Mesenchymal stem cell (in vitro differentiated cells and primary cell): ENCODE results near the gene EMILIN3.
A peak's percentile ranks its signal among the peaks of the same experiment; 100 is the strongest.

Experiments used
- DNase-seq: peaks from one replicate; pipeline ENCODE4 v3.0.0-alpha.2; 2013
- H2AFZ ChIP-seq: one replicate; pipeline ENCODE4 v1.6.1; 2013; ENCODE audit warnings: low read depth, mild to moderate bottlenecking, control low read depth, inconsistent platforms, low read length, moderate library complexity
- H2AK5ac ChIP-seq: 2 replicates; pipeline ENCODE4 v1.6.1; 2013; ENCODE audit warnings: low read length, moderate library complexity, mild to moderate bottlenecking, inconsistent platforms; ENCODE audit not compliant: severe bottlenecking
- H2BK120ac ChIP-seq: one replicate; pipeline ENCODE4 v1.6.1; 2013; ENCODE audit warnings: low read depth, mild to moderate bottlenecking, inconsistent platforms, low read length, moderate library complexity
- H2BK12ac ChIP-seq, 2 experiments: one replicate each; pipeline ENCODE4 v1.6.1; 2013; ENCODE audit warnings: inconsistent platforms in 2 of 2, low read length in 2 of 2, mild to moderate bottlenecking in 2 of 2, moderate library complexity in 2 of 2, control low read depth in 1 of 2
- H2BK15ac ChIP-seq: one replicate; pipeline ENCODE4 v1.6.1; 2013; ENCODE audit warnings: mild to moderate bottlenecking, low read depth, inconsistent platforms; ENCODE audit not compliant: poor library complexity, severe bottlenecking
- H2BK5ac ChIP-seq: 2 replicates; pipeline ENCODE4 v1.6.1; 2013; ENCODE audit warnings: low read depth, mild to moderate bottlenecking, low read length, control low read depth, inconsistent platforms; ENCODE audit not compliant: poor library complexity, severe bottlenecking
- H3K14ac ChIP-seq, 2 experiments: one replicate each; pipeline ENCODE4 v1.6.1; 2013; ENCODE audit warnings: inconsistent platforms in 2 of 2, low read length in 2 of 2, control low read depth in 1 of 2, mild to moderate bottlenecking in 1 of 2, moderate library complexity in 1 of 2
- H3K18ac ChIP-seq, 2 experiments: one replicate each; pipeline ENCODE4 v1.6.1; 2013; ENCODE audit warnings: inconsistent platforms in 2 of 2, low read length in 2 of 2, control low read depth in 1 of 2, low read depth in 1 of 2, mild to moderate bottlenecking in 1 of 2
- H3K23ac ChIP-seq, 2 experiments: one replicate each; pipeline ENCODE4 v1.6.1; 2013; ENCODE audit warnings: inconsistent platforms in 2 of 2, low read length in 2 of 2, mild to moderate bottlenecking in 2 of 2, moderate library complexity in 2 of 2, control low read depth in 1 of 2
- H3K27ac ChIP-seq: 2 replicates; pipeline ENCODE4 v1.5.1; 2013; ENCODE audit warnings: mild to moderate bottlenecking, moderate library complexity, low read length, control low read depth, inconsistent platforms; ENCODE audit not compliant: poor library complexity, severe bottlenecking
- H3K27me3 ChIP-seq, 2 experiments: 2 replicates each; pipeline versions ENCODE4 v1.6.1 to v1.7.0; 2013; ENCODE audit warnings: low read length in 2 of 2, mild to moderate bottlenecking in 2 of 2, moderate library complexity in 2 of 2, control low read depth in 1 of 2, inconsistent platforms in 1 of 2; ENCODE audit not compliant: control insufficient read depth in 1 of 2, insufficient read depth in 1 of 2
- H3K36me3 ChIP-seq, 2 experiments: 2 replicates each; pipeline versions ENCODE4 v1.6.1 to v1.7.0; 2013; ENCODE audit warnings: low read length in 2 of 2, control low read depth in 1 of 2, inconsistent platforms in 1 of 2, low read depth in 1 of 2, mild to moderate bottlenecking in 1 of 2; ENCODE audit not compliant: insufficient read depth in 2 of 2, control insufficient read depth in 1 of 2
- H3K4ac ChIP-seq, 2 experiments: one replicate each; pipeline ENCODE4 v1.6.1; 2013; ENCODE audit warnings: inconsistent platforms in 2 of 2, low read length in 2 of 2, mild to moderate bottlenecking in 2 of 2, moderate library complexity in 2 of 2, control low read depth in 1 of 2, low read depth in 1 of 2
- H3K4me1 ChIP-seq: 2 replicates; pipeline ENCODE4 v1.6.1; 2013; ENCODE audit warnings: low read depth, low read length, control low read depth; ENCODE audit not compliant: control insufficient read depth, insufficient read depth
- H3K4me2 ChIP-seq: 2 replicates; pipeline ENCODE4 v1.6.1; 2013; ENCODE audit warnings: low read length, mild to moderate bottlenecking, inconsistent platforms; ENCODE audit not compliant: poor library complexity, severe bottlenecking
- H3K4me3 ChIP-seq, 2 experiments: 2 replicates each; pipeline versions ENCODE4 v1.5.1 to v1.7.0; 2013; ENCODE audit warnings: low read length in 2 of 2, mild to moderate bottlenecking in 2 of 2, control low read depth in 1 of 2, low read depth in 1 of 2; ENCODE audit not compliant: insufficient read depth in 1 of 2
- H3K79me1 ChIP-seq: replicated peaks from 2 replicates; pipeline ENCODE4 v1.6.1; 2013; ENCODE audit warnings: mild to moderate bottlenecking, control low read depth, low read length, inconsistent platforms; ENCODE audit not compliant: poor library complexity, severe bottlenecking
- H3K9ac ChIP-seq: 2 replicates; pipeline ENCODE4 v1.7.0; 2013; ENCODE audit warnings: mild to moderate bottlenecking, low read length, moderate library complexity
- H3K9me3 ChIP-seq: 2 replicates; pipeline ENCODE4 v1.7.0; 2013; ENCODE audit warnings: mild to moderate bottlenecking, low read length; ENCODE audit not compliant: control insufficient read depth
- H4K8ac ChIP-seq: one replicate; pipeline ENCODE4 v1.6.1; 2013; ENCODE audit warnings: inconsistent platforms, mild to moderate bottlenecking, low read length, moderate library complexity
- H4K91ac ChIP-seq: one replicate; pipeline ENCODE4 v1.6.1; 2013; ENCODE audit warnings: mild to moderate bottlenecking, low read length, inconsistent platforms
- WGBS: methylation state at CpG from one replicate; pipeline ENCODE4 v1.1.7; 2013; ENCODE audit warnings: mixed read lengths; 5-methylcytosine and 5-hydroxymethylcytosine counted together

EMILIN3 gene

GRCh38 chr20:41390889-41391288 lies 24.3 kb upstream of the EMILIN3 start:
- Histone ChIP-seq H3K4me2 (no peak overlapping the region), H4K91ac (no peak overlapping the region), H3K9ac (no peak overlapping the region), H2BK12ac (no peak overlapping the region), H3K4me3 (no peak overlapping the region), H3K36me3 (no peaks in the 10 kb centered on the region), H2BK15ac (no peak overlapping the region), H3K23ac (no peak overlapping the region), H2AFZ (no peak overlapping the region), H2BK5ac (no peak overlapping the region), H3K18ac (no peak overlapping the region), H3K9me3 (no peaks in the 10 kb centered on the region), H3K14ac (no peak overlapping the region), H2BK120ac (no peak overlapping the region), H4K8ac (no peak overlapping the region), H3K4ac (no peak overlapping the region), H3K27ac (no peak overlapping the region), H3K27me3 (peaks cover 19 to 31% of the 10 kb centered on the region in 2 experiments), H3K79me1 (no peaks in the 10 kb centered on the region), H2AK5ac (no peak overlapping the region), H3K4me1 (peaks cover 2% of the 10 kb centered on the region)
- DNase-seq: no peak
- 95% methylated on average over 2 of the region's 3 CpGs for WGBS

GRCh38 chr20:41387444-41387851 lies 20.8 kb upstream of the EMILIN3 start:
- no peak overlapping the region for H4K8ac ChIP-seq
- no peak overlapping the region for H3K14ac ChIP-seq
- H3K18ac ChIP-seq: no peak overlapping the region
- H3K23ac ChIP-seq: no peak overlapping the region
- H2BK5ac ChIP-seq: no peak overlapping the region
- H2BK15ac ChIP-seq: no peak overlapping the region
- H3K27ac ChIP-seq: no peak overlapping the region
- H2AK5ac ChIP-seq: no peak overlapping the region
- H4K91ac ChIP-seq: peak overlapping the region; percentile 27
- no peak overlapping the region for H2BK12ac ChIP-seq
- H3K4me1 ChIP-seq: peaks cover 2% of the 10 kb centered on the region
- no peaks in the 10 kb centered on the region for H3K9me3 ChIP-seq
- no peak overlapping the region for H3K4me2 ChIP-seq
- WGBS: 49% methylated on average over 9 of the region's 9 CpGs
- no peak overlapping the region for H2AFZ ChIP-seq
- no peaks in the 10 kb centered on the region for H3K79me1 ChIP-seq
- H2BK120ac ChIP-seq: no peak overlapping the region
- H3K4ac ChIP-seq: no peak overlapping the region
- peaks cover 16 to 41% of the 10 kb centered on the region in 2 experiments for H3K27me3 ChIP-seq
- H3K4me3 ChIP-seq: no peak overlapping the region
- H3K9ac ChIP-seq: no peak overlapping the region
- DNase-seq: no peak
- H3K36me3 ChIP-seq: no peaks in the 10 kb centered on the region

GRCh38 chr20:41386502-41387427 lies 20.1 kb upstream of the EMILIN3 start:
- H3K9ac ChIP-seq: no peak overlapping the region
- H3K9me3 ChIP-seq: no peaks in the 10 kb centered on the region
- H3K79me1 ChIP-seq: no peaks in the 10 kb centered on the region
- H3K36me3 ChIP-seq: no peaks in the 10 kb centered on the region
- WGBS: 82% methylated on average over 13 of the region's 14 CpGs
- no peak overlapping the region for H2BK12ac ChIP-seq
- peaks cover 16 to 41% of the 10 kb centered on the region in 2 experiments for H3K27me3 ChIP-seq
- no peak overlapping the region for H3K14ac ChIP-seq
- H2AFZ ChIP-seq: no peak overlapping the region
- no peak overlapping the region for H2AK5ac ChIP-seq
- H2BK5ac ChIP-seq: no peak overlapping the region
- H4K91ac ChIP-seq: no peak overlapping the region
- no peak overlapping the region for H2BK120ac ChIP-seq
- H3K4me2 ChIP-seq: no peak overlapping the region
- no peak overlapping the region for H3K4me3 ChIP-seq
- no peak overlapping the region for H4K8ac ChIP-seq
- H3K4ac ChIP-seq: no peak overlapping the region
- DNase-seq: no peak
- H3K27ac ChIP-seq: no peak overlapping the region
- no peak overlapping the region for H3K23ac ChIP-seq
- no peak overlapping the region for H2BK15ac ChIP-seq
- no peak overlapping the region for H3K18ac ChIP-seq
- H3K4me1 ChIP-seq: peaks cover 2% of the 10 kb centered on the region

GRCh38 chr20:41382791-41383305 lies 16.2 kb upstream of the EMILIN3 start:
- H2BK12ac ChIP-seq: no peak overlapping the region
- no peak overlapping the region for H2BK120ac ChIP-seq
- H3K14ac ChIP-seq: no peak overlapping the region
- peak overlapping the region; percentile 61 for H3K9ac ChIP-seq
- peaks cover 2% of the 10 kb centered on the region for H3K4me1 ChIP-seq
- 75% methylated on average over 5 of the region's 7 CpGs for WGBS
- no peak overlapping the region for H3K23ac ChIP-seq
- no peak overlapping the region for H2AK5ac ChIP-seq
- no peak overlapping the region for H2BK5ac ChIP-seq
- no peak overlapping the region for H3K4me2 ChIP-seq
- H3K4ac ChIP-seq: no peak overlapping the region
- H3K18ac ChIP-seq: no peak overlapping the region
- H3K27ac ChIP-seq: no peak overlapping the region
- H3K4me3 ChIP-seq: peak overlapping the region in 1 of 2 experiments; percentile 72
- peaks cover 25 to 58% of the 10 kb centered on the region in 2 experiments for H3K27me3 ChIP-seq
- no peaks in the 10 kb centered on the region for H3K79me1 ChIP-seq
- H2AFZ ChIP-seq: no peak overlapping the region
- DNase-seq: no peak
- no peaks in the 10 kb centered on the region for H3K36me3 ChIP-seq
- H2BK15ac ChIP-seq: no peak overlapping the region
- no peak overlapping the region for H4K8ac ChIP-seq
- no peaks in the 10 kb centered on the region for H3K9me3 ChIP-seq
- H4K91ac ChIP-seq: no peak overlapping the region
